Measurements from ENCODE around the gene PRKD3. TPM values are rescaled to one million over a fixed set of nuclear protein-coding genes. Genes with fewer than 3 reads are reported as not detected.

The PRKD3 gene
- total RNA-seq, 1 experiment from 2014 or later = 20.8 TPM

DNA sequence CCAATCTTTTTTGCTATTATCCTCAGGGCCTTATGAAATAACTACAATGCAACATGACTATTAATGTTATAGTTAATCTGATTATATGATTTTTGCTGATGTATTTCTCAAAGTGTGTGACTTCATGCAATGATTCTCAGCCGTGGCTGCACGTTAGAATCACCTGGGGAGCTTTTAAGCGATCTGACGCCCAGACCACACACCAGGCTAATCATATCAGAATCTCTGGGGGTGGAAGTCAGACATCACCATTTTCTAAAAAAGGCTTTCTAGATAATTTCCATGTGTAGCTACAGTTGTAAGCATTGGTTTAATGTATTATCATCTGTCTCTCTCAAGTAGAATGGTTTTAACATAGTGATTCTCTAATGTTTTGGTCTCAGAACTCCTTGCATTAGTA, 14.3 kb upstream of the PRKD3 start:
- H3K4me2 ChIP-seq (ENCODE audit: low read depth, low read length, poor library complexity, severe bottlenecking) = no peak overlapping the region

DNA sequence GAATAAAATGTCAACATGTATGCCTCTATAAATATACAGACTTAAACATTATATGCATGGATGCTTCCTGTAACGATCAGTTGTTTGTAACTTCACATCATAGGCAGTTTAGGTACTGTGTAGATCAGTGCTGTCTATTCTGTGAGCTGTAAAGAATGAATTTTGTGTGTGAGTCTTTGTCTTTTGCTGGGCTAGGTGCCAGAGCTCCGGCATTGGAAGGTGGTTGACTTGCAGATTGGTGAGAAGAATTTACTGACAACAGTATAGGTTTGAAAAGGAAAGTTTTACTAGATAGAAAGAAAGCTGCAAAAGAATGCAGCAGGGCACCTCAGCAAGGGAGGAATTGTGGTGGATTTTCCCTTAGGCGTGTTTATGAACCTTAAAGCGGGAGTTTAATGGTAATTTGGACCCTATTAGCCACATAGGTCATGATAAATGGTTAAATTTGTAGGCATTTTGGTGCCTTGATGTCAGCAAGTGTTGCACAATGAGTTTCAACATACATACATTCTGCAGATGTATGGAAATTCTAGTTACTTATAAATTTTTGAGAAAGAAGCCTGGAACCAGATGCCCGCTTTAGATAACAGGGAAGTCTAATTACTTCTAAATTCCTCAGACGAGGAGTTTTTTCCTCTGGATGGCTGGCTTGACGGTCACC, 13.1 kb upstream of the PRKD3 start:
- Histone ChIP-seq H3K4me1 (ENCODE audit: low read length) (peaks cover 19% of the 10 kb centered on the region), H3K4me2 (ENCODE audit: low read depth, low read length, poor library complexity, severe bottlenecking) (no peak overlapping the region), H3K9me2 (replicated peaks; ENCODE audit: insufficient read depth, low read length) (no peaks in the 10 kb centered on the region), H3K9me3 (ENCODE audit: low read length) (no peaks in the 10 kb centered on the region), H2AFZ (ENCODE audit: low read length) (no peak overlapping the region), H3K79me2 (ENCODE audit: low read length) (no peaks in the 10 kb centered on the region), H3K9ac (ENCODE audit: low read length) (no peak overlapping the region), H3K36me3 (ENCODE audit: insufficient read depth, low read length) (no peaks in the 10 kb centered on the region), H3K4me3 (ENCODE audit: low read length) (no peak overlapping the region), H3K27ac (ENCODE audit: low read length) (no peak overlapping the region), H3K27me3 (ENCODE audit: low read length) (no peaks in the 10 kb centered on the region), H4K20me1 (ENCODE audit: insufficient read depth, low read depth, low read length) (no peaks in the 10 kb centered on the region)
- DNase-seq = no peak

More for the DNA sequence above, 14.3 kb upstream of the PRKD3 start:
- H3K4me1 ChIP-seq (ENCODE audit: low read length) = peaks cover 11% of the 10 kb centered on the region
- H3K9ac ChIP-seq (ENCODE audit: low read length) = no peak overlapping the region
- no peaks in the 10 kb centered on the region for H3K36me3 ChIP-seq (ENCODE audit: insufficient read depth, low read length)
- H3K27me3 ChIP-seq (ENCODE audit: low read length) = no peaks in the 10 kb centered on the region
- H3K9me2 ChIP-seq (replicated peaks; ENCODE audit: insufficient read depth, low read length) = no peaks in the 10 kb centered on the region
- DNase-seq = no peak
- no peak overlapping the region for H2AFZ ChIP-seq (ENCODE audit: low read length)
- H3K27ac ChIP-seq (ENCODE audit: low read length) = no peak overlapping the region
- H3K9me3 ChIP-seq (ENCODE audit: low read length) = no peaks in the 10 kb centered on the region
- H3K4me3 ChIP-seq (ENCODE audit: low read length) = no peak overlapping the region
- H4K20me1 ChIP-seq (ENCODE audit: insufficient read depth, low read depth, low read length) = no peaks in the 10 kb centered on the region
- no peaks in the 10 kb centered on the region for H3K79me2 ChIP-seq (ENCODE audit: low read length)

DNA sequence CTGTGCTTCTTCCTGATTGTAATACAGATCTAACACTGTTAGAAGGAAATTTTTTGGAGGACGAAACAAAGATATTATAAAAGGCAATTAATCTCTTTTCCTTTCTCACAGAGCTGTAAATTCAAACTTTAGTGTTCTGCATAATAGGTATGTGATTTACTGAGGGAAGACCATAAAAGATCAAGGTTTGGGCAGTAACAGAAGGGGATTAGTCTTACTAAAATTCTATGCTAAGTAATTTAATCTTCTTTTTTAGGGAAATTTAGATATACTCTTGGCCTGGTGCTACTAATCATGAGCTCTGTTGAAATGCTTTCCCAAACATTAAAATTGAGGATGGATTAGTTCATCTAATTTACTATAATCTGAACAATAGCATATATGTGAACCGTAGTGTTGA, 11.0 kb upstream of the PRKD3 start:
- Histone ChIP-seq H3K27ac (ENCODE audit: low read length) (no peak overlapping the region), H3K4me2 (ENCODE audit: low read depth, low read length, poor library complexity, severe bottlenecking) (no peak overlapping the region), H3K9me2 (replicated peaks; ENCODE audit: insufficient read depth, low read length) (no peaks in the 10 kb centered on the region), H3K36me3 (ENCODE audit: insufficient read depth, low read length) (no peaks in the 10 kb centered on the region), H3K4me1 (ENCODE audit: low read length) (peaks cover 20% of the 10 kb centered on the region), H4K20me1 (ENCODE audit: insufficient read depth, low read depth, low read length) (no peaks in the 10 kb centered on the region), H3K9me3 (ENCODE audit: low read length) (no peaks in the 10 kb centered on the region), H2AFZ (ENCODE audit: low read length) (no peak overlapping the region), H3K27me3 (ENCODE audit: low read length) (no peaks in the 10 kb centered on the region), H3K79me2 (ENCODE audit: low read length) (no peaks in the 10 kb centered on the region), H3K9ac (ENCODE audit: low read length) (no peak overlapping the region), H3K4me3 (ENCODE audit: low read length) (no peak overlapping the region)
- no peak for DNase-seq

DNA sequence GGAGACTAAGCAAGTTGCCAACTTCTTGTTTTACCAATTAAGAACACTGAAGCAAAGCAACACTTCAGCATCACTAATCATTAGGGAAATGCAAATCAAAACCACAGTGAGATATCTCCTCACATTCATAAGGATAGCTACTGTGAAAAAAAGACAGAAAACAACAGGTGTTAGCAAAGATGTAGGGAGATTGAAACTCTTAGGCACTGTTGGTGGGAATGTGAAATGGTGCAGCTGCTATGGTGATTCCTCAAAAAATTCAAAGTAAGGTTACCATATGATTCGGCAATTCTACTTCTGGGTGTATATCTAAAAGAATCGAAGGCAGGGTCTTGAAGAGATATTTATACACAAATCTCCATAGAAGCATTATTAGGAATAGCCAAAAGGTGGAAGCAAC, 8.6 kb upstream of the PRKD3 start:
- H3K27me3 ChIP-seq (ENCODE audit: low read length) = no peaks in the 10 kb centered on the region
- no peak overlapping the region for H3K9ac ChIP-seq (ENCODE audit: low read length)
- no peak overlapping the region for H2AFZ ChIP-seq (ENCODE audit: low read length)
- H3K9me3 ChIP-seq (ENCODE audit: low read length) = no peaks in the 10 kb centered on the region
- no peaks in the 10 kb centered on the region for H3K9me2 ChIP-seq (replicated peaks; ENCODE audit: insufficient read depth, low read length)
- peaks cover 20% of the 10 kb centered on the region for H3K4me1 ChIP-seq (ENCODE audit: low read length)
- no peaks in the 10 kb centered on the region for H4K20me1 ChIP-seq (ENCODE audit: insufficient read depth, low read depth, low read length)
- no peak overlapping the region for H3K27ac ChIP-seq (ENCODE audit: low read length)
- no peak overlapping the region for H3K4me3 ChIP-seq (ENCODE audit: low read length)
- H3K79me2 ChIP-seq (ENCODE audit: low read length) = no peaks in the 10 kb centered on the region
- H3K36me3 ChIP-seq (ENCODE audit: insufficient read depth, low read length) = no peaks in the 10 kb centered on the region
- no peak for DNase-seq
- no peak overlapping the region for H3K4me2 ChIP-seq (ENCODE audit: low read depth, low read length, poor library complexity, severe bottlenecking)

DNA sequence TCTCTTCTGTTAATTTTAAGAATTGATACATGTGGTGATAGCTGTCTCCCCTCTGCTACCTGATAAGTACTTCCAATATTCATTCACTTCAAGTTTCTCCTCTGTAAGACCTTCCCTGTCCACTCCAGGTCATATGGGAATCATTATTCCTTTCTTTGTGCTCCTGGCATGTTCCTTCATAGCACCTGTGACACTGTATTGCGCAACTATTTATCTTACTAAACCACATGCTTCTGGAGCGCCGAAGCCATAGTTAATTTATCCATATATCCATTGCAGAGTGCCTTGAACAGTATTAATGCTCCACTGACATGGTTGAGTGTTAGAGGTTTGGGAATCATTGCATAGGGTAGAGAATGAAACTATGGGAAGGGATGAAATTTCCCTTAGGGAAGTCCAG, 7.9 kb upstream of the PRKD3 start:
- Histone ChIP-seq H3K9me3 (ENCODE audit: low read length) (no peaks in the 10 kb centered on the region), H3K4me2 (ENCODE audit: low read depth, low read length, poor library complexity, severe bottlenecking) (no peak overlapping the region), H4K20me1 (ENCODE audit: insufficient read depth, low read depth, low read length) (no peaks in the 10 kb centered on the region), H3K27ac (ENCODE audit: low read length) (no peak overlapping the region), H2AFZ (ENCODE audit: low read length) (no peak overlapping the region), H3K4me3 (ENCODE audit: low read length) (no peak overlapping the region), H3K79me2 (ENCODE audit: low read length) (no peaks in the 10 kb centered on the region), H3K36me3 (ENCODE audit: insufficient read depth, low read length) (no peaks in the 10 kb centered on the region), H3K27me3 (ENCODE audit: low read length) (no peaks in the 10 kb centered on the region), H3K9ac (ENCODE audit: low read length) (no peak overlapping the region), H3K4me1 (ENCODE audit: low read length) (peaks cover 20% of the 10 kb centered on the region), H3K9me2 (replicated peaks; ENCODE audit: insufficient read depth, low read length) (no peaks in the 10 kb centered on the region)
- DNase-seq = no peak

DNA sequence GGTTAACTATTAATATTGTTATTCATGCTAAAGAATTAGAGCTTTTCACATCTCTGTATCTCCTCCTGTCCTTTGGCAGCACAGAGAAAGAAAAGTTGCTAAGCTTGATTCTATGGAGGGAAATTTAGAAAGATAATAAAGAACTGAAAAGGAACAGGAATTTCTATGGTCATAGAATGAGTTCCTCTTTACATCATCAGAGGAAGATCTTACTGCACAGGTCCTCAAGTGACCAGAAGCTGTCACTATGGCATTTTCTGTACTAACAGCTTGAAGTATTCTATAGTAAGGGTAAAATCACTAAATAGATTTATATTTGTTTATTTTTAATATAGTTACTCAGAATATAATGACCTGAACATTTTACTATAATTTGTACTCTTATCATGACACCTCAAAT, 6.0 kb upstream of the PRKD3 start:
- H3K9me3 ChIP-seq (ENCODE audit: low read length) = no peaks in the 10 kb centered on the region
- no peaks in the 10 kb centered on the region for H3K9me2 ChIP-seq (replicated peaks; ENCODE audit: insufficient read depth, low read length)
- H3K4me2 ChIP-seq (ENCODE audit: low read depth, low read length, poor library complexity, severe bottlenecking) = no peak overlapping the region
- no peaks in the 10 kb centered on the region for H3K36me3 ChIP-seq (ENCODE audit: insufficient read depth, low read length)
- no peaks in the 10 kb centered on the region for H4K20me1 ChIP-seq (ENCODE audit: insufficient read depth, low read depth, low read length)
- no peak overlapping the region for H3K27ac ChIP-seq (ENCODE audit: low read length)
- no peak overlapping the region for H3K4me3 ChIP-seq (ENCODE audit: low read length)
- H2AFZ ChIP-seq (ENCODE audit: low read length) = no peak overlapping the region
- H3K79me2 ChIP-seq (ENCODE audit: low read length) = no peaks in the 10 kb centered on the region
- no peak overlapping the region for H3K9ac ChIP-seq (ENCODE audit: low read length)
- H3K4me1 ChIP-seq (ENCODE audit: low read length) = peaks cover 8% of the 10 kb centered on the region
- DNase-seq = no peak
- no peaks in the 10 kb centered on the region for H3K27me3 ChIP-seq (ENCODE audit: low read length)

DNA sequence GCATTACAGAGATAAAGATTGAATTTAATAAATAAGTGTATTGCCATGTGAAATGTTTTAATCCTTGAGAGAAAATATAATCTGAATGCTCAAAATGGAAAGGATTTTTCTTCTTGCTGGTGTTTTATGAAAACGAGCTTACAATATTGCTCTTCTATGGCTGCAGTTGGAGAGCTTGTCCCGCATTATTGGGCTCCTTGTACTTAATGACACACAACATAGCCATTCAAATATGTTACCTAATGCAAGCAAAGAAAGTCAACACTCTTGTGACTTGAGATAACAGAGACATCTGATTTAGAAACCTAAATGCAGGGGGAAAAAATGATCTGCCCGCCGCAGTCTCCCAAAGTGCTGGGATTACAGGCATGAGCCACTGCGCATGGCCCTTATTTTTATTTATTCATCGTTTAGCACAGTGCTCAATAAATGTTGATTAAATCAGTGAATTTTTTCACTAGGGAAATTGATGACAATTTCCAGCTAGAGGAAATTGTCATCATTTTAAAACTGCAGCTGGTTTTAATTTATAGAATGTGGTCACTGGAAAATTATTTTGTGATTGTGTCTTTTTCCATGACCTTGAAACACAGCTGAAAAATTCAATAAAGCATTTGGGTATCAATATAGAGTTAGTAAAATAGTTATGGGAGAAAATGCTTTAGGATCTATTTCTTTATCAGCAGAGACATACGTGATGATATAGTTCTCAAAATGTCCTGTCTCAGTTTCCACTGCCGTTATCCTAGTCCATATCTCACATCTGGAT, 2.4 kb upstream of the PRKD3 start:
- Histone ChIP-seq H3K4me3 (ENCODE audit: low read length) (no peak overlapping the region), H4K20me1 (ENCODE audit: insufficient read depth, low read depth, low read length) (no peaks in the 10 kb centered on the region), H3K4me2 (ENCODE audit: low read depth, low read length, poor library complexity, severe bottlenecking) (no peak overlapping the region), H3K4me1 (ENCODE audit: low read length) (peaks cover 29% of the 10 kb centered on the region), H2AFZ (ENCODE audit: low read length) (no peak overlapping the region), H3K27ac (ENCODE audit: low read length) (no peak overlapping the region), H3K9ac (ENCODE audit: low read length) (no peak overlapping the region), H3K27me3 (ENCODE audit: low read length) (no peaks in the 10 kb centered on the region), H3K9me3 (ENCODE audit: low read length) (no peaks in the 10 kb centered on the region), H3K9me2 (replicated peaks; ENCODE audit: insufficient read depth, low read length) (no peaks in the 10 kb centered on the region), H3K79me2 (ENCODE audit: low read length) (no peaks in the 10 kb centered on the region), H3K36me3 (ENCODE audit: insufficient read depth, low read length) (no peaks in the 10 kb centered on the region)
- DNase-seq = no peak

- H3K27me3 ChIP-seq (ENCODE audit: low read length) = no peaks in the 10 kb centered on the region
- no peaks in the 10 kb centered on the region for H3K79me2 ChIP-seq (ENCODE audit: low read length)
- H4K20me1 ChIP-seq (ENCODE audit: insufficient read depth, low read depth, low read length) = no peaks in the 10 kb centered on the region
- no peak overlapping the region for H3K4me3 ChIP-seq (ENCODE audit: low read length)
- no peaks in the 10 kb centered on the region for H3K9me2 ChIP-seq (replicated peaks; ENCODE audit: insufficient read depth, low read length)
- no peak overlapping the region for H3K4me2 ChIP-seq (ENCODE audit: low read depth, low read length, poor library complexity, severe bottlenecking)
- peaks cover 36% of the 10 kb centered on the region for H3K4me1 ChIP-seq (ENCODE audit: low read length)
- H3K27ac ChIP-seq (ENCODE audit: low read length) = no peak overlapping the region
- no peak for DNase-seq
- no peak overlapping the region for H2AFZ ChIP-seq (ENCODE audit: low read length)
- H3K9ac ChIP-seq (ENCODE audit: low read length) = no peak overlapping the region
- no peaks in the 10 kb centered on the region for H3K36me3 ChIP-seq (ENCODE audit: insufficient read depth, low read length)
- no peaks in the 10 kb centered on the region for H3K9me3 ChIP-seq (ENCODE audit: low read length)
Observed at GRCh38 chr2:37326285-37326684, 1.7 kb upstream of the PRKD3 start.

All from Karpas-422 (cell line).